ENCODE data around the gene ABCC12. TPM values are rescaled to one million over a fixed set of nuclear protein-coding genes. Genes with fewer than 3 reads are reported as not detected.

The ABCC12 gene
- 20.7 and 22.3 TPM in 2 replicates for polyA plus RNA-seq

GRCh38 chr16:48155926-48156789 lies at the start of gene ABCC12:
TSS of gene ABCC12 (minus strand) at chr16:48155993. CDS start at chr16:48146424, 9,569 bp downstream.

Other genes with a start within 250 kb of the ABCC12 start
- gene LONP2, start 88.3 kb upstream of the ABCC12 start, polyA plus RNA-seq: 24.6 and 32.9 TPM in 2 replicates
- gene ABCC11, start 91.5 kb upstream of the ABCC12 start, polyA plus RNA-seq: 0.20 TPM in 1 of 2 replicates, not detected in the other
- 21.3 and 23.7 TPM in 2 replicates for gene SIAH1, start 229.4 kb upstream of the ABCC12 start, polyA plus RNA-seq